ENCODE data around the gene TUBG2. TPM values are rescaled to one million over a fixed set of nuclear protein-coding genes. Genes with fewer than 3 reads are reported as not detected.
"Not testable (repeated sequence)": the region's sequence is repeated elsewhere in the genome, so short reads cannot be mapped to it uniquely, and the experiment has no call there.

Gene TUBG2
- total and polyA plus RNA-seq, 12 donors, result 14.5 to 65.1 (median 45.6) TPM

DNA sequence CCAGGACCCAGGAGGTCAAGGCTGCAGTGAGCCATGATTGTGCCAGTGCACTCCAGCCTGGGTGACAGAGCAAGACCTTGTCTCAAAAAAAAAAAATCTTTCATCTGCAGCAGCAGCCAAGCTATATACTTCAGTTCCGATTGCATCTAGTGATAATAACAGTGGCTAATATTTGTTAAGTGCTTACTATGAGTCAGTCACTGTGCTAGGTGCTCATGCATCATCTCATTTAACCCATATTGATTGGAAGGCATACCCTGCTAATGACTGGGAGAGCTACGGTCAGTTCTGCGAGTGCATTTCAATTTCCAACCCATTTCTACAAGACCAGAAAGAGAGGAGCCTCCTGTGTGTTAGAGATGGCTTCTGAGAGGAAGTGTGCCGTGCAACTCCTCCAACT, 7.7 kb upstream of the TUBG2 start:
- Histone ChIP-seq H3K9me3 (replicated peaks in 1 of 3) (no peaks in the 10 kb centered on the region), H3K36me3 (replicated peaks in 1 of 2) (no peaks in the 10 kb centered on the region), H3K4me3 (no peak overlapping the region), H3K27ac (no peak overlapping the region), H3K27me3 (no peaks in the 10 kb centered on the region), H3K4me1 (replicated peaks in 1 of 2) (no peaks in the 10 kb centered on the region)
- TF ChIP-seq CTCF (IDR thresholded peaks at IDR 0.05), result no peak
- TF ChIP-seq POLR2A (IDR thresholded peaks at IDR 0.05), result no peak
- intact Hi-C loops (cut with DNase I), result no loop called here
- no peak for DNase-seq
- 50 to 74% (median 72%) methylated on average over 4 of the region's 4 CpGs for WGBS, 4 donors

- peak overlapping the region in 4 of 5 donors; percentile 16 to 69 (median 47) for H3K27ac ChIP-seq
- DNase-seq, result peak; percentile 41 to 78 (median 55)
- intact Hi-C loops (cut with DNase I), result no loop called here
- no peaks in the 10 kb centered on the region for H3K27me3 ChIP-seq
- peaks cover 0 to under 1% of the 10 kb centered on the region in 2 donors for H3K4me1 ChIP-seq (replicated peaks in 1 of 2)
- 34 to 37% (median 36%) methylated on average over 38 to 41 of the region's 42 CpGs for WGBS, 4 donors
- H3K4me3 ChIP-seq, result peak overlapping the region in 1 of 4 donors; percentile 49
- TF ChIP-seq POLR2A (IDR thresholded peaks at IDR 0.05), result peak in 1 of 2 donors; percentile 26
- no peak for TF ChIP-seq CTCF (IDR thresholded peaks at IDR 0.05)
- no peaks in the 10 kb centered on the region for H3K9me3 ChIP-seq (replicated peaks in 1 of 3)
- H3K36me3 ChIP-seq (replicated peaks in 1 of 2), result no peaks in the 10 kb centered on the region
Measured at GRCh38 chr17:42653179-42654124, 5.6 kb upstream of the TUBG2 start.

GRCh38 chr17:42655528-42655927, 3.6 kb upstream of the TUBG2 start:
- no peak for TF ChIP-seq POLR2A (IDR thresholded peaks at IDR 0.05)
- TF ChIP-seq CTCF (IDR thresholded peaks at IDR 0.05), result no peak
- no peak overlapping the region for H3K27ac ChIP-seq
- peaks cover 9 to 16% of the 10 kb centered on the region in 2 donors for H3K4me1 ChIP-seq (replicated peaks in 1 of 2)
- intact Hi-C loops (cut with DNase I), result no loop called here
- no peaks in the 10 kb centered on the region for H3K9me3 ChIP-seq (replicated peaks in 1 of 3)
- H3K27me3 ChIP-seq, result no peaks in the 10 kb centered on the region
- no peak for DNase-seq
- whole genome bisulfite sequencing, 4 donors, result 56 to 69% (median 64%) methylated on average over 2 of the region's 2 CpGs
- no peak overlapping the region for H3K4me3 ChIP-seq
- no peaks in the 10 kb centered on the region for H3K36me3 ChIP-seq (replicated peaks in 1 of 2)

- 91 to 93% (median 92%) methylated on average over 9 of the region's 9 CpGs for WGBS, 4 donors
- no peaks in the 10 kb centered on the region for H3K9me3 ChIP-seq (replicated peaks in 1 of 3)
- no peak overlapping the region for H3K4me3 ChIP-seq
- H3K4me1 ChIP-seq (replicated peaks in 1 of 2), result peaks cover 13 to 26% of the 10 kb centered on the region in 2 donors
- H3K27me3 ChIP-seq, result no peaks in the 10 kb centered on the region
- H3K27ac ChIP-seq, result no peak overlapping the region
- TF ChIP-seq POLR2A (IDR thresholded peaks at IDR 0.05) (no peak), CTCF (IDR thresholded peaks at IDR 0.05) (no peak)
- DNase-seq, result no peak
- intact Hi-C loops (cut with DNase I), result no loop called here
- peaks cover 0 to 16% of the 10 kb centered on the region in 2 donors for H3K36me3 ChIP-seq (replicated peaks in 1 of 2)
Measured at GRCh38 chr17:42657824-42658588, 1.1 kb upstream of the TUBG2 start.

GRCh38 chr17:42659932-42660274, 819 bp downstream of the TUBG2 start:
- H3K4me1 ChIP-seq (replicated peaks in 1 of 2), result peaks cover 13 to 26% of the 10 kb centered on the region in 2 donors
- H3K4me3 ChIP-seq, result peak overlapping the region in 2 of 4 donors; percentile 48 to 71
- WGBS, 4 donors, result 88 to 93% methylated on average over 1 of the region's 14 CpGs; no CpG with 5 or more reads in 2 of the 4 donors
- intact Hi-C loops (cut with DNase I); DNase-seq; H3K27me3 ChIP-seq; H3K9me3 ChIP-seq (replicated peaks in 1 of 3): not testable (repeated sequence)
- peak overlapping the region in 3 of 5 donors; percentile 79 to 89 (median 86) for H3K27ac ChIP-seq
- peaks cover 0 to 35% of the 10 kb centered on the region in 2 donors for H3K36me3 ChIP-seq (replicated peaks in 1 of 2)

Measured in adrenal gland (tissue), 12 donors.